ENCODE data around the gene ATP6V0E2. TPM values are rescaled to one million over a fixed set of nuclear protein-coding genes. Genes with fewer than 3 reads are reported as not detected.

ATP6V0E2 gene
- total RNA-seq, 1 experiment from 2014 or later: 19.0 TPM

- Histone ChIP-seq H3K4ac (ENCODE audit: low read depth, low read length) (no peak overlapping the region), H4K8ac (replicated peaks; ENCODE audit: insufficient read length, low read depth, low read length) (no peak overlapping the region), H2BK5ac (ENCODE audit: insufficient read length, low read length) (no peak overlapping the region), H4K91ac (ENCODE audit: insufficient read length, low read depth, low read length) (no peak overlapping the region), H4K5ac (ENCODE audit: insufficient read length, low read depth, low read length) (no peak overlapping the region), H3K4me1 (ENCODE audit: insufficient read depth, low read length) (peaks cover 15% of the 10 kb centered on the region; the same call in 1 of the 2 replicates), H3K27me3 (ENCODE audit: insufficient read depth, low read length) (no peaks in the 10 kb centered on the region), H2AFZ (ENCODE audit: low read length) (no peak overlapping the region), H3K79me2 (ENCODE audit: insufficient read depth, low read length) (no peaks in the 10 kb centered on the region), H2BK12ac (ENCODE audit: insufficient read length, low read depth, low read length) (no peak overlapping the region), H3K56ac (ENCODE audit: insufficient read length, low read depth, low read length) (no peak overlapping the region), H3K4me2 (ENCODE audit: insufficient read depth, insufficient read length, low read length) (no peak overlapping the region), H4K20me1 (ENCODE audit: control insufficient read depth, insufficient read depth, insufficient read length) (no peaks in the 10 kb centered on the region), H3K23me2 (ENCODE audit: insufficient read length, low read depth, low read length, poor library complexity, severe bottlenecking) (peaks cover 5% of the 10 kb centered on the region), H2BK20ac (ENCODE audit: low read depth, low read length, poor library complexity, severe bottlenecking) (no peak overlapping the region), H3K23ac (ENCODE audit: insufficient read length, low read depth, low read length) (no peak overlapping the region), H3K9me3 (ENCODE audit: control insufficient read depth, low read depth, low read length) (no peaks in the 10 kb centered on the region), H3K27ac (ENCODE audit: insufficient read length, low read depth, low read length) (no peak overlapping the region), H3K18ac (ENCODE audit: insufficient read length, low read depth, low read length) (no peak overlapping the region), H3K9ac (ENCODE audit: extremely low read depth, insufficient read length, low read length) (no peak overlapping the region), H2AK5ac (ENCODE audit: insufficient read length, low read length) (no peak overlapping the region), H2BK120ac (ENCODE audit: low read depth, low read length, poor library complexity, severe bottlenecking) (no peak overlapping the region), H3K79me1 (ENCODE audit: insufficient read depth, low read depth, low read length, poor library complexity, severe bottlenecking) (no peaks in the 10 kb centered on the region), H3T11ph (ENCODE audit: low read length) (no peak overlapping the region), H2BK15ac (ENCODE audit: low read depth, low read length) (0 out of 2 replicates have a peak overlapping the region, but pooled peaks have one; percentile 85), H3K14ac (ENCODE audit: insufficient read depth, low read length) (no peak overlapping the region)
- WGBS (ENCODE audit: extremely low coverage, insufficient read length, low lambda C conversion rate): no CpG with 5 or more reads among the region's 8 CpGs
- DNase-seq: no peak
- Mint-ChIP-seq H3K4me1 (peaks cover 32 to 34% of the 10 kb centered on the region in 2 experiments), H3K4me3 (no peak overlapping the region), H3K27ac (no peak overlapping the region), H3K36me3 (ENCODE audit: insufficient read depth in 1 of 3, low read depth in 3 of 3) (no peaks in the 10 kb centered on the region; a peak in 1 of 7 replicates), H3K9me3 (no peaks in the 10 kb centered on the region), H3K27me3 (ENCODE audit: low read depth) (peaks cover 15% of the 10 kb centered on the region)
- TF ChIP-seq CTCF (conservative IDR thresholded peaks at IDR 0.05): no peak
These were observed 17.2 kb upstream of the ATP6V0E2 start for GRCh38 chr7:149856583-149856982.
